Fibroblast of gingiva (primary cell): ENCODE measurements around the gene SNRNP200.

ENCODE experiments used
- DNase-seq: peaks from one replicate; pipeline ENCODE4 v3.0.0-alpha.2; 2011; ENCODE audit warnings: low read depth

The SNRNP200 gene

GRCh38 chr2:96325041-96325883 is 19.9 kb upstream of the SNRNP200 start, which contains the start of gene ITPRIPL1:
ITPRIPL1 (plus strand) TSS chr2:96325317; CDS start chr2:96325840, 523 bp downstream.
- DNase-seq = no peak

GRCh38 chr2:96324721-96325040 is 19.3 kb upstream of the SNRNP200 start:
- no peak for DNase-seq

- DNase-seq = no peak
These were observed 18.5 kb upstream of the SNRNP200 start for GRCh38 chr2:96323849-96324248.

GRCh38 chr2:96320728-96321622 is 15.6 kb upstream of the SNRNP200 start:
- no peak for DNase-seq

GRCh38 chr2:96320326-96320725 is 15.0 kb upstream of the SNRNP200 start:
- DNase-seq = no peak

GRCh38 chr2:96319396-96319795 is 14.1 kb upstream of the SNRNP200 start:
- DNase-seq = no peak

- no peak for DNase-seq
These were observed 13.4 kb upstream of the SNRNP200 start for GRCh38 chr2:96318723-96319122.

- DNase-seq = no peak
These were observed 12.2 kb upstream of the SNRNP200 start for GRCh38 chr2:96317584-96317997.

GRCh38 chr2:96316999-96317398 is 11.7 kb upstream of the SNRNP200 start:
- DNase-seq = no peak

- DNase-seq = peak; percentile 88
These were observed 10.2 kb upstream of the SNRNP200 start for GRCh38 chr2:96315400-96316071.

GRCh38 chr2:96315005-96315399 is 9.7 kb upstream of the SNRNP200 start:
- no peak for DNase-seq

- no peak for DNase-seq
These were observed 2.9 kb upstream of the SNRNP200 start for GRCh38 chr2:96308248-96308647.

- DNase-seq = no peak
These were observed 1.0 kb upstream of the SNRNP200 start for GRCh38 chr2:96306370-96306769.

GRCh38 chr2:96305979-96306308 is 598 bp upstream of the SNRNP200 start:
- DNase-seq = no peak

GRCh38 chr2:96304606-96305005 is 740 bp downstream of the SNRNP200 start:
- no peak for DNase-seq

GRCh38 chr2:96301865-96302264 is 3.5 kb downstream of the SNRNP200 start:
- DNase-seq = no peak

- DNase-seq = no peak
These were observed 8.4 kb downstream of the SNRNP200 start for GRCh38 chr2:96296925-96297324.

- DNase-seq = peak; percentile 71
These were observed 11.1 kb downstream of the SNRNP200 start for GRCh38 chr2:96294271-96294670.

- DNase-seq = no peak
These were observed 13.6 kb downstream of the SNRNP200 start for GRCh38 chr2:96291751-96292150.

- no peak for DNase-seq
These were observed 18.0 kb downstream of the SNRNP200 start for GRCh38 chr2:96287273-96287856.

- DNase-seq = no peak
These were observed 28.4 kb downstream of the SNRNP200 start for GRCh38 chr2:96276787-96277499.
